GM18951 (cell line): ENCODE results near the gene PMM2.

ENCODE experiments used
- POLR2A ChIP-seq: IDR thresholded peaks from 4 replicates; pipeline ENCODE4 v1.6.1; 2011; ENCODE audit warnings: mild to moderate bottlenecking; ENCODE audit not compliant: insufficient read length, insufficient read depth; ENCODE audit errors: extremely low read depth
- in situ Hi-C: fragments of 300-500 bp; cut with MboI; formaldehyde crosslinking; loops from one replicate; pipeline ENCODE4 v1.12.0; 2022; ENCODE audit warnings: low sequenced_read_pairs, mixed read lengths, inconsistent platforms; ENCODE audit not compliant: unreplicated experiment

PMM2 gene

GRCh38 chr16:8889893-8890548, 92.4 kb downstream of the PMM2 start:
- TF ChIP-seq POLR2A = peak; percentile 10
- in situ Hi-C loops = loop anchor here (10.0 kb wide), 1 partner anchor 225 kb away; no protein-coding TSS in a partner anchor

DNA sequence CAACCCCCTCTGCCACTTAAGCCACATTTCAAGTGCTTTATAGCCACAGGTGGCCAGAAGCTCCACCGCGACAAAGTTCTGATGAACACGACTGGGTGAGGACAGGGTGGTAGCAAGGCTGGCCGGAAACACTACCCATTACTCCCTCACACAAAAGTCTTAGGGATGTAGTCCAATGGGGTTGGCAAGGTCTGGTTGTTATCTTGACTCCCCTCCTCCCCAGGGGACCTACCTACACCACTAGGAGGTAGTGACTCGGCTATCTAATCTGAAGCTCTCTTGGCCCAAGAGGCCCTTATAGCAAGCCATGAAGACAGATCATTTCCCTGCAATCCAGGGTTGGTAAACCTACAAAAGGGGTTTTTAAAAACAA, 92.9 kb downstream of the PMM2 start:
- in situ Hi-C loops = no loop called here
- TF ChIP-seq POLR2A = no peak

- peak; percentile 32 for TF ChIP-seq POLR2A
- in situ Hi-C loops = no loop called here
Measured at GRCh38 chr16:8892101-8892575, 94.5 kb downstream of the PMM2 start.

- in situ Hi-C loops = no loop called here
- TF ChIP-seq POLR2A = no peak
Measured at GRCh38 chr16:8893426-8893825, 95.8 kb downstream of the PMM2 start.

GRCh38 chr16:8893976-8894690, 96.5 kb downstream of the PMM2 start:
- in situ Hi-C loops = no loop called here
- TF ChIP-seq POLR2A = no peak

DNA sequence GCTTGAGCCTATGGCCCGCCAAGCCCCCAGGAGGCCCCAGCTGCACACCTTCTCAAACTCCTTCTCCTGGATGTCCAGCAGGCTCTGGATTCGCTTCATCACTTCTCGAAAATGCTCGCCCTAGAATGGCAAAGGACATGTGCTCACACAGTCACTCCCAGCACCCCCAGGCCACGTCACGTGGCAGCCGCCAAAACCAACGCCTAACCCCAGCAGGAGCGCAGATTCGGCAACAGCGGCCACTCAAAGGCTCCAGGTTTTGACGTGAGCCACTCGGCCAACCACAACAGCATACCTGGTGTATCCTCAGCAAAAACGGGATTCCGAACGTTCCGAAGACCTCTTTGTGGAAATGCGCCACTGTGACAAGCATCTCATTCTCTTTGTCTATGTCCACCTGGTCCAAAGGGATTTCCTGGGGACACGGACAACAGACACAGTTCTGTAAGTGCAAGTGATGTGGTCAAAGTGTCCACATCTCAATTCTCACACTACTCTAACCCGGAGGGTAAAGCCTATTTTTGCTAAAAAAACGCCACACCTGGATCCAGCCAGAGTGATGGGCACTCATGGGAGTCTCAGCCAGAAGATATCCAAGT, 97.2 kb downstream of the PMM2 start:
- in situ Hi-C loops = no loop called here
- TF ChIP-seq POLR2A = no peak

DNA sequence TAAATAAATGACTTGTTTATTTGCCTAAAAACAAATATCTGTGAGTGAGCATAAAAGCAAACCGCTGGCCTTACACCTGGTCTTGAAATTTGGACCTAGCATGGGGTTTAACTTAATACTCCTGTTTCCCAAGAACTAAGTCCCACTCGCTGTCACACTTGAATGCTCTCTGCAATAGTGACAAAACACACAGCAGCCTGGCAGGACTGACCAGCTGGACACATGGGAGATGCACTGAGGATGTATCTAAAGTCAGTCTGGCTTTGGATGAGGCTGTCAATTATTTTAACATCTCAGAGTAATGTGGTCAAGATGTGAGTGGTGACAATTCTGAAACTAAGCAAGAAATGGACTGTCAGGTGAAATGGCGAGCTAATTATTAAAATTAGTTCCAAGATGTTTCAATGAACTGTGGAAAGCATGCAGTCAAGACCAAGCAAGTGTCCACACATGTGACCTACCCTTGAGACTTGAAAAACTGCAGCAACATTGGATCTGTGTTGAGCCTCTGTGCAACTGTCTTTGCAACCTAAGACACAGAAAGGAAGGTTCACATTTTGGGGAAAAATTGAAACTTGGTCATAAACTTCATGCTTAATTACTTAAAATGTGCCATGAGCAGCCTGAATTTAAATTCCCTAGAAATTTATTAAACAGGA, 101.2 kb downstream of the PMM2 start:
- in situ Hi-C loops = no loop called here
- no peak for TF ChIP-seq POLR2A
